ENCODE results near the gene PIGQ.

The PIGQ gene

DNA sequence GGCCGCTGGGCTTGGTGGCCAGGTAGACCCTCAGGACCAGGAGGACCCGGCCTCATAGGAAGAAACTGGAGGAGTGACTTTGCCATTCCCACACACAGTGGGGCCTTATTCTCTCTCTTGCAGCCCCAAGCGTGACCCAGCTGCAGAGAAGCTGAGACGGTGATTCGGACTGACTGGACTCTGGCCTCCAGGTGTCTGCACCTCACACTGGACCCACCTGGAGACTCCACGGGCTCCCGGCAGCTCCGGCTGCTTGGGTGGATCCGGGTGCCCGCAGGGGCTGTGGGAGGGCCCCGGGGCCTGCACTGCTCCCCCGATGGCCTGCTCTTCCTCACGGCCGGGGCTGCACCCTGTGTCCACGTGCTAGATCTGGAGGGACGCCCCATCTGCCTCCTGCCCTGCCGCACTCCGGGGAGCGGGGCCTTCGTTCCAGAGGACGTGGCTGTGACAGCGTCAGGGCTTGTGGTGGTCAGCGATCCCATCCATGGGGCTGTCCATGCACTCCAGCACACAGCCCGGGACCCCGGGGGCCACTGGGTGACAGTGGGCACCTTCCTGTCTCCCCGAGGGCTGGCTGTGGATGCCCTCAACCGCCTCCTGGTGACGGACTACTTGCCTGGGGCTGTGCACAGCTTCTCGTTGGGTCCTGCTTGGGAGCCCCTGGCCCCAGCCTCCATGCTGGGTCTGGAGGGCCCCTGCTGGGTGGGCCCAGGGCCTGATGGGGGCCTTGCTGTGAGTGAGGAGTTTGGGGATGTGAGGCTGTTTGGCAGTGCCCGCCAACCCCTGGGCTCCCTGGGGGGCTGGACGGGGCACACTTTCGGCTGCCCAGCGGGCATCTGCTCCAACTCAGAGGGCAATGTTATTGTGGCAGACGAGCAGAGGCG is 2.2 kb upstream of the PIGQ start:
- DNase-seq (ENCODE audit: low read depth in 2 of 2), result no peak

DNA sequence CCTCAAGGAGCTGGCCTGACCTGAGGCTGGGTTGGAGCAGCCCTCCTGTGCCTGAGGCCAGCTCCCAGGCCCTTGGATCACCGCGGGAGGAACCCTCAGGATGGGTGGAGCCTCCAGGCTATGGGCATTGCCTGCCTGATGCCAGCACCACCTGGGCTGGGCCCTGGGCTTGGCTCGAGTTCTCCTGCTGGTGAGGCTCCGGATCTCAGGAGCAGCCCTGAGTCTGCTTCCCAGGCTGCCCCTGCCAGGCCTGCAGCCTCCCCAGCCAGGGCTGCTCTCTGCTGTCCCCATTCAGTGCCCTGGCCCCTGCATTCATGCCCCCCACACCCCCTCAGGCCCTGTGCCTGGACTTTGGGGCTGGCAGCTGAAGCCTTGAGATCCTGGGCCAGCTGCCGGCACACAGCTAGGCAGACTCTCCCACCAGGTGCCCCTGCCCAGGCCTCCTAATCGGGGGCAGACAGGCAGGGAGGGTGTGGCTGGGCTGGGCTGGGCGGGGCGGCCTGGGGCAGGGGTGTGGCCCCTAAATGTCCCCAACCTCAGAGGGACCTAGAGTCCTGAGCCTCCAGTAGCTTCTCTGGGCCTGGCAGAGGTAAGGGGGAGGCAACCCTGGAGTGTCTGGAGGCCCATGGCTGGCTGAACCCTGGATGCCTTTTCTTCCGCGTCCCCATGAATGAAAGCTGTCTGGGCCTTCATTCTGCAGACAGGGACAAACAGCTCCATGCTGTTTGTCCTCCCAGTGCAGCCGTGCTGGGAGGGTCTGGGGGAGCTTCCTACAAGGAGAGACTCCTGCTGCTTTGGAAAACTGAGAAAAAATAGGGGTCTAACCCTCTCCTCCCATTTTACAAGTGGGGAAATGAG is 1.1 kb upstream of the PIGQ start:
- no peak for DNase-seq (ENCODE audit: low read depth in 2 of 2)

DNA sequence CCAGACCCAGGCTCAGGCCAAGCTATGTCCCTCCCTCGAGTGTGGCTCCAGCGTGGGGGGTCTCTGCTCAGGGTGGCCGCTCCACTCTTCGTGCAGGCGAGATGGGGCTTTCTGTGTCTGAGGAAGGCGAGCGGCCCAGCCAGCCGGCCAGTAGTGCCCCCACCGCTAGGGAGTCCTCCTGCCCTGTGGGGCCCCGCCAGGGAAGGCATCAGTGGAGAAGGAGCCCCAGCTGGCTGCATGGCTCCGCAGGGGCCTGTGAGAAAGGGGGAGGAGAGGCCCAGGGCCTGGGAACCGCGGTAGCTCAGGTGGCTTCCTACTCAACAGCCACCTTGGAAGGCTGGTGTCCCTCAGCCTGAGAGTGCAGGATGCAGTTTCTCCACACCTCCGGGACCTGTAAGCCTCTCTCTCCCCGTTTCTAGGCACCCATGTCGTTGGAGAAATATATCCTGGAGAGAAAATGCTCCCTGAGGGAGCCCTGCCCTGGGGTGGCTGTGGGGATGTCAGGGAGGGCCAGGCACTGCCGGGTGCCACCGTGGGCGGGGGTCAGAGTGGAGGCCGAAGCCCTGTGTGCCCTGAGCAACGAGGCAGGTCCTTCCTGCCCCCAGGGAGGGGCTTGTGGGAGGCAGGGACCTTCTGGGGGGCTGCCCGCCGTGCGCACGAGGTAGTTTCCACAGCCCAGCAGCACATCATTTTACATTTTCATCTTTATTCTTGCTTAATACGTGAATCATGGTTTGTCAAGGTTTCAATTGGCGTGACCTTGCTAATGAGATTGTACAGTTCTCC is 3.3 kb downstream of the PIGQ start:
- DNase-seq (ENCODE audit: low read depth in 2 of 2), result no peak

DNA sequence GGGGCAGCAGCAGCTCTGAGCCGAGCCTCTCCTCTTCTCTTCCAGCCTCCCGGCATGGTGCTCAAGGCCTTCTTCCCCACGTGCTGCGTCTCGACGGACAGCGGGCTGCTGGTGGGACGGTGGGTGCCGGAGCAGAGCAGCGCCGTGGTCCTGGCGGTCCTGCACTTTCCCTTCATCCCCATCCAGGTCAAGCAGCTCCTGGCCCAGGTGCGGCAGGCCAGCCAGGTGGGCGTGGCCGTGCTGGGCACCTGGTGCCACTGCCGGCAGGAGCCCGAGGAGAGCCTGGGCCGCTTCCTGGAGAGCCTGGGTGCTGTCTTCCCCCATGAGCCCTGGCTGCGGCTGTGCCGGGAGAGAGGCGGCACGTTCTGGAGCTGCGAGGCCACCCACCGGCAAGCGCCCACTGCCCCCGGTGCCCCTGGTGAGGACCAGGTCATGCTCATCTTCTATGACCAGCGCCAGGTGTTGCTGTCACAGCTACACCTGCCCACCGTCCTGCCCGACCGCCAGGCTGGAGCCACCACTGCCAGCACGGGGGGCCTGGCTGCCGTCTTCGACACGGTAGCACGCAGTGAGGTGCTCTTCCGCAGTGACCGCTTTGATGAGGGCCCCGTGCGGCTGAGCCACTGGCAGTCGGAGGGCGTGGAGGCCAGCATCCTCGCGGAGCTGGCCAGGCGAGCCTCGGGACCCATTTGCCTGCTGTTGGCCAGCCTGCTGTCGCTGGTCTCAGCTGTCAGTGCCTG is 4.4 kb downstream of the PIGQ start:
- DNase-seq (ENCODE audit: low read depth in 2 of 2), result no peak

DNA sequence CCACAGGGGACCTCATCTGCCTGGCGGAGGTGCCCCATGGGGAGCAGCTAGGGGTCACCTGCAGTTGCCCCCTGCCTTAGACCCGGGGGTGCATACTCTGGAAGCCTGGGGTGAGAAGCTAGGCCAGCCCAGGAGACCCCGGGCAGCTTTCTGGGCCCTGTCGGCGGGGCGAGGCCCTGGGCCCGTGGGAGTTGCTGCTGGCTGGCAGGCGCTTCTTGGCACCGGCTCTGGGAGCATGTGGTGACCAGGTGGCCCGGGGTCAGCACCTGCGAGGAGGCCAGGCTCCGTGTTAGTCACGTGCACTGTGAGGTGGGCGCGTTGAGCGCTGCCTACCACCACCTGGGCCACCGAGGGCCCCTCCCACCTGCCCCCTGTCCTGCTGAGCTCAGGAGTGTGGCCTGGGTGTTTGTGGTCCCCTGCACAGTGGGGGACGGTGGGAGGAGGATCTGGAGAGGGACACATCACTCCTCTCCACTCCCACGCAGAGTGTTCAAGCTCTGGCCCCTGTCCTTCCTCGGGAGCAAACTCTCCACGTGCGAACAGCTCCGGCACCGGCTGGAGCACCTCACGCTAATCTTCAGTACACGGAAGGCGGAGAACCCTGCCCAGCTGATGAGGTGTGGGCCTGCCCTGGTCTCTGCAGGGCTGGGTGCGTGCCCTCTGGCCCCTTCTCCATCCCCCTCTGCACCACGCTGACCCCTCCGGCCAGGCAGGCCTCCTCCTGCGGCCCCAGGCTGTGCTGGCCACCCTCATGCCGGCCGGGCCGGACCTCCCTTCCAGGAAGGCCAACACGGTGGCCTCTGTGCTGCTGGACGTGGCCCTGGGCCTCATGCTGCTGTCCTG is 5.8 kb downstream of the PIGQ start:
- no peak for DNase-seq (ENCODE audit: low read depth in 2 of 2)

DNA sequence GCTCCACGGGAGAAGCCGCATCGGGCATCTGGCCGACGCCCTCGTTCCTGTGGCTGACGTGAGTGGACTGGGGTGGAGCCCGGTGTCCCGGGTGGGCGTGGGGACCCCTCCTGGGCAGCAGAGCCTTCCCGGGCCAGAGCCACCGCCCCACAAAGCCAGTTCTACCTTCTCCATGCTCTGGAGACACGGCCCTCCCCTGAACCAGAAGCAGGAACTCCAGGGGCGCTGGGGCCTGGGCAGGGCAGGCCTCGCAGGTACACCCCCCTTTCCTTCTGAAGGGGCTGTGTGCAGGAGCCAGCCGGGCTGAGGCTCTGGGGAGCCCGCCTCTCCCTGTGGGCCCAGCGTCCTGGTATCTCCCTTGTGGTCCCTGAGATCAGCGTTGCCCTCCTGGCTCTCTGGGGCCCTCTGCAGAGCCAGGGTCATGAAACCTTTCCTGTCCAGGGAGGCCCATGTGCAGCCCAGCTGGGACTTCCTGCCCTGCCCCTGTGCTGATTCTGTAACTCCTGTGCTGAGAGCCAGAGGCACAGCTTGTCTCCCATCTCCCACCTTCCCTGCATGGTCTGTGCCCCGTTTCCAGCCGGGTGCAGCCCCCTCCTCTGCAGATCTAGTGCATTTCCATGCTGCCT is 6.5 kb downstream of the PIGQ start:
- DNase-seq (ENCODE audit: low read depth in 2 of 2), result no peak

DNA sequence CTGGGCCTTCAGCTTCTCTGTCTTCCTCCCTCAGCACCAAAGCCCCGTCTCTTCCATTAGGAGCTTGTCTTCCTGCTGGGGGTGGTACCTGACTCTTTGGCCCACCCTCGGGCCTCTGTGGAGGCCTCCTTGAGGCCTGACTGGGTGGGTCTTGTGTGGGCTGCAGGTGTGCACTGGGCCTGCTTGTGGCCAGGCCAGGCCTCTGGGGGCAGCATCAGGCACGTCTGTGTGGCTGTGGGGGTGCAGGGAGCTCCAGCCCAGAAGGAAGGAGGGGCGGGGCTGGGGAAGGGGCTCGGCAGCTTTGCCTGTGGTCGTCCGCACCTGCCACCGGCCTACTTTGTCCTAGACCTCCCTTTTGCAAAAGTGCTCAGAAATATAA is 7.0 kb downstream of the PIGQ start:
- no peak for DNase-seq (ENCODE audit: low read depth in 2 of 2)

DNA sequence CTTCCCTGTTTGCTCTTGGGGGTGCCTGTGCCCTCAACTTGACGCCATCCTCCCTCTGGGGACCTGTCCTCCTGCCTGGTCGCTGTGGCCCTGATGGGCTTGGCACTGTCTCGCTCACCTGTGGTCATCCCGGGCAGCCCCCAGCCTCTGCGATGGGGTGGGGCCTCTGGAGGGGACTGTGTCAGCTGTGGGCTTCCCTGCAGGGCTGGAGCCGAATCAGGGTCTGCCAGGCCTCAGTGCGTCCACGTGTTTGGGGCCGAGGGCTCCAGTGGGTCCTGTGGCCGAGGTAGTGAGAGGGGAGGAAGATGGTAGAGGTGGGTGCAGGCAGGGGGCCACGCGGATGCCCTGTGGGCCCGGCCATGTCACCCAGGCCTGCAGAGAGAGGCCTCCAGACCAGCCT is 8.0 kb downstream of the PIGQ start:
- no peak for DNase-seq (ENCODE audit: low read depth in 2 of 2)

DNA sequence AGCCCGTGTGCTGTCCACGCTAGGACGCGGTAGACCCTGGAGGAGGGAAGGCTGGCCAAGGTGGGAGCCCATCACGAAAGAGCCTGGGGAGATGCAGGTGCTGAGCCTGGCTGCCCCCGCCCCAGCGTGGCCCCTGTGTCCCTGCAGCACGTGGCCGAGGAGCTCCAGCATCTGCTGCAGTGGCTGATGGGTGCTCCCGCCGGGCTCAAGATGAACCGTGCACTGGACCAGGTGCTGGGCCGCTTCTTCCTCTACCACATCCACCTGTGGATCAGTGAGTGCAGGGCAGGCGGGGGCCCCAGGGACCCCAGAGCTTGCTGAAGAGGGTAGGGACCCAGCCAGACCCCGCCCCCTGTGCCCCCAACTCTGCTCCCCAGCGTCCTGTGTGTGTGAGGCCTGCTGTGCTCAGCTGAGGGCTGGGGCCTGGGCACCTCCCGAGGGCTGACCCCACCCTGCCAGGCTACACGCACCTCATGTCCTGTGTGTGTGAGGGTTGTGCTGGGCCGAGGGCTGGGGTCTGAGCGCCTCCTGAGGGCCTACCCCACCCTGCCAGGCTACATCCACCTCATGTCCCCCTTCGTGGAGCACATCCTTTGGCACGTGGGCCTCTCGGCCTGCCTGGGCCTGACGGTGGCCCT is 8.6 kb downstream of the PIGQ start:
- DNase-seq (ENCODE audit: low read depth in 2 of 2), result no peak

DNA sequence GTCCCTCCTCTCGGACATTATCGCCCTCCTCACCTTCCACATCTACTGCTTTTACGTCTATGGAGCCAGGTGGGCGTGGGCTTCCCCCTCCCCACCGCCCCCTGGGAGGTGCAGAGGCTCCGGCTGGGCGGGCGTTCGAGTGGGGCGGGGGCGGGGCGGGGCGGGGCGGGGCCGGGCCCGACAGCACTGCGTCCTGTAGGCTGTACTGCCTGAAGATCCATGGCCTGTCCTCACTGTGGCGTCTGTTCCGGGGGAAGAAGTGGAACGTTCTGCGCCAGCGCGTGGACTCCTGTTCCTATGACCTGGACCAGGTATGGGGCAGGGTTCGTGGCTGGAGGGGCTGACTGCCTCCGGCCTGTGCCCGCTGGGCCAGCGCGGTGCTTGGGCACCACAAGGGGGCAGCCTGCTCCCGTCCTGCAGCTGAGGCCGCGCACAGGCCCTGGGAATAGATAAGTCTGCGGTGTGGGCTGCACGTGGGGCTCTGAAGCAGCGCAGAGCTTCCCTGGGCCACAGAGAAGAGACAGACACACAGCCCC is 9.2 kb downstream of the PIGQ start:
- peak; percentile 48 to 52 for DNase-seq (ENCODE audit: low read depth in 2 of 2)

DNA sequence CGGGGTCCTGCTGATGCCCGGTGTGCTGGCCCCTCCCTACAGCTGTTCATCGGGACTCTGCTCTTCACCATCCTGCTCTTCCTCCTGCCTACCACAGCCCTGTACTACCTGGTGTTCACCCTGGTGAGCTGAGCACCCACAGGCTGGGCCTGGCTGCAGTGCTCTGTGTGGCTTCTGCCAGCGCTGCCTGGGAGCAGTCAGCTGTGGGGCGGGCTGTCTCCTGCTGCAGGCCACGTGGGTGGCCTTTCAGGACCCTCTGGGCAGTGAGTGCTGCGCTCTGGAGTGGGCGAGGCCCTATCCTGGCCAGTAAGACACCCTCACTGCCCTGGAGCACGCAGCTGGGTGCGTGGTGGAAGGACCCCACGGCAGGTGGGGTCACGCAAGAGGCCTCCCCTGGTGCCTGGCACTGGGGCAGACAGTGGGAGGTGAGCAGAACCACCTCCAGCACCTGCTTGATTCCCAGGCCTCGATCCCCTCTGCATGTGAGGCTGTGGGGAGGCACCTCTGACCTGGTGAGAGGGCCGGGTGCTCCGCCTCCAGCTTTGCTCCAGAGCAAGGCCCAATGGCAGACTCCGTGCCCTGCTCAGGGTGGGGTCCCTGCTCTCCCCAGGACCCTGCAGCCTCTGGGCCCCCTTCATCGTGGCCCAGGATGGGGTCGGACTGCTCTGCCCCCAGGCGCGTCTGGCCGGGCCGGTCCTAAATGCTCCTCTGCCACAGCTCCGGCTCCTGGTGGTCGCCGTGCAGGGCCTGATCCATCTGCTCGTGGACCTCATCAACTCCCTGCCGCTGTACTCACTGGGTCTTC is 10.6 kb downstream of the PIGQ start:
- DNase-seq (ENCODE audit: low read depth in 2 of 2), result no peak

DNA sequence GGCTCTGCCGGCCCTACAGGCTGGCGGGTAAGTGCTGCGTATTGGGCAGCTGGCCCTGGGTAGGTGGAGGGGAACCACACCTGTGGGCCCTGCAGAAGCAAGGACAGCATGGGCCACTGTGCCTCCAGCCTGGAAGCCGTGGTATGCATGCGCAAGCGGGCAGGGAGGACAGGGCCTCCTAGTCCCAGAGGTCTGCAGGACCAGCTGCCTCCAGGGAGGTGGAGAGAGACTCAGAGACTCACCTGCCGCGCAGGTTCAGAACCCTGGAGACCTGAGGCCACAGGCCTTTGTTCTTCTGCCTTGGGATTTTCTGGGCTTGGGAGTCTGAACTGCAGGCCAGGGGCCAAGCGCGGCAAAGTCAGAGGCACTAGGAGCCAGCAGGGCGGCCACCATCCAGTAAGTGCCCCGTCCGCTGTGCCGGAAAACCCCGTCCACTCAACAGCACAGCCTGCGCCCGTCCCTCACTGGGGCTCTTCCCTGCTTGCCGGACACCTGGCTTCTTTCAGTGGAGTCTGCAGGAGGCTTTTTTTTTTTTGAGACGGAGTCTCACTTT is 11.3 kb downstream of the PIGQ start:
- no peak for DNase-seq (ENCODE audit: low read depth in 2 of 2)

DNA sequence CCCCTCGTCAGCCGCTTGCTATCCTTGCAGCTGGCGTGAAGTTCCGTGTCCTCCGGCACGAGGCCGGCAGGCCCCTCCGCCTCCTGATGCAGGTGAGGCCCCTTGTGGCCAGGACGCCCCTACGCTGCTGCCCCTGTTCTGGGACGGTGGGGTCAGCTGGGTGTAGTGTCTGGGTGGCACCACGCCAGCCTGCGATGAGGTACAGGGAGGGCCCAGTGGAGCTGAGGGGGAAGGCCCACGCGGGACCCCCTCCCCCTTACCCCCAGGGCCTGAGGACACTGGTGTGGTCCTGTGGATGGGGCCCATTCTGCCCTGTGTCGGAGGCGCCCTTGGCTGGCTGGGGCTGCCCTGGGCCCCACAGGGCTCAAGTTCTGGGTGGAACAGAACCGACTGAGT is 12.4 kb downstream of the PIGQ start:
- DNase-seq (ENCODE audit: low read depth in 2 of 2), result no peak

DNA sequence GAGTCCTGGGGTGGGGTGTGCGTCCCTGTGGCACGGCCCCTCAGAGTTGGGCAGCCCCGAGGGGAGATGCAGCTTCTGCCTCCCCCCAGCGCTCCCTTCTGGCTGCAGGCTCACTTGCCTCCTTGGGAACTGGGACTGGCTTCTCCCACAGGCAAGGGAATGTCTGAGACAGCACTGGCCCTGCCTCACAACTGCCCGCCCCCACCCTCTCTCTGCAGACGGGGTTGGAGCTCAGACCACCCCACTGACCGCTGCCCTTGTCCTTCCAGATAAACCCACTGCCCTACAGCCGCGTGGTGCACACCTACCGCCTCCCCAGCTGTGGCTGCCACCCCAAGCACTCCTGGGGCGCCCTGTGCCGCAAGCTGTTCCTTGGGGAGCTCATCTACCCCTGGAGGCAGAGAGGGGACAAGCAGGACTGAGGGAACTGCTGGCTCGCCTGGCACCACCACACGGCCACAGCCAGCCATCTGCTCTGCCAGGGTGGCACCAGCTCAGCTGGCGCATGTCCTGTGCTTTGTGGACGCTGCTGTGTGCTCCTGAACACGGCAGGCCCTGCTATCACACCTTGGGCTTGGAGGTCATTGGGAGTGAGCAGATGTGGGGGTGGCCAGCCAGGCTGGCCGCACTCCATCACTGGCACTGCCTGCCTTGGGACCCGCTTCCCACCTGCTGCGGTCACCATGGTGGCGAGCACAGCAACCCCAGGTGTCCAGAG is 13.0 kb downstream of the PIGQ start:
- no peak for DNase-seq (ENCODE audit: low read depth in 2 of 2)

DNA sequence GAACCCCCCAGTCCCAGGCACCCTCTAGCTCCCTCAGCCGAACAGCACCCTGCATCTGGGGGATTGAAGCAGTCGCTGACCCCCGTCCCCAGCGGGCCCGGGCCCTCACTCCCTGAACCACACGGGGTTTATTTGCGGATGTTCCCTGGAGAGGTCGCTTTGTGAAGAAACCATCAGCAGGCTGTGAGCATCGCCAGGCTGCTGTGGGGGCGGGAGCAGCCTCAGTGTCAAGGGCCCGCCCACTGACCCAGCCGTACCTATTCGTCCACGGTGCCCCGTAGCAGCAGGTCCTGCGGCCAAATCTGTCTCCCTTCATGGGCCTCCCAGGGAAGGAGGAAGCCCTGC is 13.7 kb downstream of the PIGQ start:
- no peak for DNase-seq (ENCODE audit: low read depth in 2 of 2)

DNA sequence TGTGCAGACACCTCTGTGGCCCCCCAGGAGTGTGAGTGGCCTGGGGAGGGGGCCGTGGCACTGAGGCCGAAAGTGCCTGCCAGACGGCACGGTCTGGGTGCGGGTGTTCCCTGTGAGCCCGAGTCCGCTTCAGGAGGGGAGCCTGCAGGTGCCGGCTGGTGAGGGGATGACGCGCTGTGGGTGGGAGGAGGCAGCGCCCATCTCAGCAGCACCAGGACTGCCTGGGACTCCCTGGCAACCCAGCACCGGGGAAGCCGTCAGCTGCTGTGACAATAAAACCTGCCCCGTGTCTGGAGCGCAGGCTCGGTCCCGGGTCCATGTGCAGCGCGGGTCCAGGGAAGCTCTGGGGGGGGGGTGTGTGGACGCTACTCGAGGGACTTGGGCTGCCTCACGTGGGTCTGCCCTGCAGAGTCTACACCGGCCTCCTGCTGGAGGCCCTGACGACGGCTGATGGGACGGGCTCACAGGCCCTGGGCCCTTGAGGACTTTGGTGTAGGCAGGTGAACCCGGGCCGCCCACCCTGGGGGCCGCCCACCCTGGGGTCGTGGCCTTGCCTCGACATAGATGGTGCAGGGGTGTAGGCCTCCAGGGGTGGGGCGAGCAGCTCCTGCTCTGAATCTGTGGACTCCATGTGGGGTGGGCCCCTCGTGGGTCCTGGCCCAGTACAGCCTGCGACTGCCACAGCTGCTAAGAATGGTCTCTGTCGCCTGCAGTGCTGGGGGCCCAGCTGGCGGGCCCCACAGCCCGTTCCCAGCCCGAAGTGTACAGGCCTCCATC is 14.2 kb downstream of the PIGQ start:
- DNase-seq (ENCODE audit: low read depth in 2 of 2), result no peak

DNA sequence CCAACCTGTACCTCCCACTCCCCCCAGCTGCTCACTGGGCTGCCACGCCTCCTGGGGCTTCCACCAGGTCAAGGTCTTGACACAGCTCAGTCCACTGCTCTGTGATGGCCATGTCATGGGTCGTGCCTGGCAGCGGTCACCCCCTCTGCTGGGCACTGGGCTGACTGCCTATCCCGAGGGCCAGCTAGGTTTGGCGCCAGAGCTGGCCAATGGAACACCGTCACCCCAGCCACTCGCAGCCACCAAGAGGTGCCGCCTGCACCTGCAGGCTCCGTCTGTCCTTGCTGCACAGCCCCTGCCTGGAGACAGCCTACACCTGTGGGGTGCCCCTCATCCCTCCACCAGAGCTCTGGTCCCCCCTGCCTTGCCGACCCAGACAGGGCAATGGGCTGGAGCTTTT is 15.6 kb downstream of the PIGQ start:
- DNase-seq (ENCODE audit: low read depth in 2 of 2), result no peak

All from stimulated activated CD4-positive, alpha-beta T cell treated with anti-CD3 and anti-CD28 coated beads, Interleukin-15, amount 100 ng/mL, for 48 hours (primary cell).